OCI-LY3 (cell line): ENCODE results near the gene LDLRAD4.

Experiments
- H2AFZ ChIP-seq: fragments of 200-600, 300-600 bp; shearing (Covaris generic); 2 replicates; pipeline ENCODE4 v1.6.0; 2014; ENCODE audit warnings: antibody characterized with exemption, low read depth, low read length
- H3K27ac ChIP-seq: fragments of 200-600, 300-600 bp; sonication (generic); 2 replicates; pipeline ENCODE4 v1.5.1; 2014; ENCODE audit warnings: mild to moderate bottlenecking, low read length, moderate library complexity, mixed read lengths
- H3K27me3 ChIP-seq: fragments of 200-600, 300-600 bp; sonication (generic); 2 replicates; pipeline ENCODE4 v1.6.1; 2014; ENCODE audit warnings: low read depth, low read length, mixed read lengths
- H3K36me3 ChIP-seq: fragments of 200-600, 300-600 bp; sonication (generic); replicated peaks from 2 replicates; pipeline ENCODE3; 2014; ENCODE audit warnings: low read depth, low read length, mixed read lengths
- H3K4me1 ChIP-seq: fragments of 300-600, 200-600 bp; sonication (generic); 2 replicates; pipeline ENCODE4 v1.6.1; 2014; ENCODE audit warnings: low read length, mixed read lengths
- H3K4me2 ChIP-seq: fragments of 200-600, 300-600 bp; sonication (generic); 2 replicates; pipeline ENCODE4 v1.6.1; 2014; ENCODE audit warnings: low read length, mixed read lengths
- H3K4me3 ChIP-seq: fragments of 300-600, 200-600 bp; sonication (generic); 2 replicates; pipeline ENCODE4 v1.5.1; 2014; ENCODE audit warnings: antibody characterized with exemption, mild to moderate bottlenecking, low read length, moderate library complexity
- H3K79me2 ChIP-seq: fragments of 300-600, 200-600 bp; shearing (Covaris generic); 2 replicates; pipeline ENCODE4 v1.6.1; 2014; ENCODE audit warnings: mild to moderate bottlenecking, low read length, mixed read lengths
- H3K9ac ChIP-seq: fragments of 300-600, 200-600 bp; shearing (Covaris generic); 2 replicates; pipeline ENCODE4 v1.6.0; 2014; ENCODE audit warnings: mild to moderate bottlenecking, low read length, moderate library complexity
- H3K9me3 ChIP-seq: fragments of 200-600, 300-600 bp; shearing (Covaris generic); 2 replicates; pipeline ENCODE4 v1.6.1; 2014; ENCODE audit warnings: low read length, mixed read lengths; ENCODE audit not compliant: insufficient read depth
- H4K20me1 ChIP-seq: fragments of 200-600, 300-600 bp; sonication (generic); 2 replicates; pipeline ENCODE4 v1.6.1; 2016; ENCODE audit warnings: low read length, mixed read lengths; ENCODE audit not compliant: insufficient read depth
- EZH2phosphoT487 ChIP-seq: fragments of 200-600 bp; shearing (Covaris generic); IDR thresholded peaks from 2 replicates; pipeline ENCODE4 v1.6.1; 2018; ENCODE audit warnings: antibody characterized with exemption, mixed run types, low read depth
- TF ChIP-seq, protein P1 (sequence below): fragments of 200-600, 300-600 bp; sonication (generic); IDR thresholded peaks from 2 replicates; pipeline ENCODE4 v1.5.1; 2014; ENCODE audit warnings: antibody characterized with exemption, low read length, low read depth

Gene LDLRAD4

DNA sequence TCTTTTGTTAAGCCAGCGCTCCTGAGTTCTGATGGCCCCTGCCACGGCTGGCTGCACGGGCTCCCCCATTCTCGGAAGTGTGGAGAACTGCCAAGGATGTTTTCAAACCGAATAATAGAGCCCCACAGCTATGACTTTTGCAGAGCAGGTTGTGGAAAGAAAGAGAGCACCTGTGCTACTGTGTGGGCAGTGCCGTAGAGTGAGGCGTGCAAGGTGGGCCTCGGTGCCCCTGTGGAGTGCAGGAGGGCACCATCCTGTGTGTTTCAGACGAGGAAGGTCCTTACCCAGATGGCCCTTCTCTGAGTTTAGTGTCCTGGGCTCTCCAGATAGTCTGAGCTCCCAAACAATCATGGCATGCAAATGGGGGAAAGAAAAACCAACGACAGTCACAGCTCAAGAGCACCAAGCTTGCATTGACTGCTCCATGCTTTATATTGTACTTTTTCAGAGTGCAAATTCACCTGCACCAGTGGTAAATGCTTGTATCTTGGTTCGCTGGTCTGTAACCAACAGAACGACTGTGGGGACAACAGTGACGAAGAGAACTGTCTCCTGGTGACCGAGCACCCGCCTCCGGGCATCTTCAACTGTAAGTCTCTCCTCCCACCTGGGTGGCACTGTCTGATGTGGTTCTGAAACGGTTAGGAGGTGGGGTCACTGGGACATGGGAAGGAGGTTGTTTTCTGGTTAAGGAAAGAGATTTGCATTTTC, 219.4 kb downstream of the LDLRAD4 start:
- H3K27ac ChIP-seq = no peak overlapping the region
- peaks cover 24% of the 10 kb centered on the region for H3K27me3 ChIP-seq
- no peak overlapping the region for H2AFZ ChIP-seq
- no peak overlapping the region for H3K4me3 ChIP-seq
- H3K9ac ChIP-seq = no peak overlapping the region
- no peak for TF ChIP-seq EZH2phosphoT487
- TF ChIP-seq, protein P1, sequence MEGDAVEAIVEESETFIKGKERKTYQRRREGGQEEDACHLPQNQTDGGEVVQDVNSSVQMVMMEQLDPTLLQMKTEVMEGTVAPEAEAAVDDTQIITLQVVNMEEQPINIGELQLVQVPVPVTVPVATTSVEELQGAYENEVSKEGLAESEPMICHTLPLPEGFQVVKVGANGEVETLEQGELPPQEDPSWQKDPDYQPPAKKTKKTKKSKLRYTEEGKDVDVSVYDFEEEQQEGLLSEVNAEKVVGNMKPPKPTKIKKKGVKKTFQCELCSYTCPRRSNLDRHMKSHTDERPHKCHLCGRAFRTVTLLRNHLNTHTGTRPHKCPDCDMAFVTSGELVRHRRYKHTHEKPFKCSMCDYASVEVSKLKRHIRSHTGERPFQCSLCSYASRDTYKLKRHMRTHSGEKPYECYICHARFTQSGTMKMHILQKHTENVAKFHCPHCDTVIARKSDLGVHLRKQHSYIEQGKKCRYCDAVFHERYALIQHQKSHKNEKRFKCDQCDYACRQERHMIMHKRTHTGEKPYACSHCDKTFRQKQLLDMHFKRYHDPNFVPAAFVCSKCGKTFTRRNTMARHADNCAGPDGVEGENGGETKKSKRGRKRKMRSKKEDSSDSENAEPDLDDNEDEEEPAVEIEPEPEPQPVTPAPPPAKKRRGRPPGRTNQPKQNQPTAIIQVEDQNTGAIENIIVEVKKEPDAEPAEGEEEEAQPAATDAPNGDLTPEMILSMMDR = no peak
- no peak overlapping the region for H3K4me2 ChIP-seq
- no peaks in the 10 kb centered on the region for H4K20me1 ChIP-seq
- H3K9me3 ChIP-seq = no peaks in the 10 kb centered on the region; the same call in 1 of the 2 replicates
- no peaks in the 10 kb centered on the region for H3K79me2 ChIP-seq
- no peaks in the 10 kb centered on the region for H3K36me3 ChIP-seq
- H3K4me1 ChIP-seq = no peaks in the 10 kb centered on the region

DNA sequence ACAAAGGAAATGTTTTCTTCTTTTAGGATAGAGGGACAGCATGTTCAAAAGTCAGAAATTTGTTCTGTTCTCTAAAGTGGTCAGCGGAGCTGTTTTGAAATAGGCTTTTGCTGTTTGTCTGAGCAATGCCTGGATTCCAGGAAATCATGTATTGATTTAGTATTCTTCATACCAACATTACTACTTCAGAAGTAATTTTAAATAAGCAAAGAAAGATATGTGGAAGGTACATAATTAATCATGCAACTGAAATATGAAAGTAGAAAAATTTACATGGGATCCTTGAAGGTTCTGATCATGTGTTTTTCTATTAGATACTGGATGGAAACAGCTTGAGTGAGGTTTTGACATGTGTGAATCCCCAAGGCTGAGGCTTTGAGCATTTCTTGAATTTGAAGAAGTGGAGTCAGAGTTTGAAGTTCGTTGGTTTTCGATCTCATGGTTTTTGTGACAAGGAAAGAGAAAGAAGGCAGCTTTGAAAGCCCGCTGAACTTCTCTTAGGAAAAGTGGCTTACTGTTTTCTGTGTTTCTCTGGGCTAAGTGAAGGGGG, 220.0 kb downstream of the LDLRAD4 start:
- Histone ChIP-seq H2AFZ (no peak overlapping the region), H3K27ac (no peak overlapping the region), H4K20me1 (no peaks in the 10 kb centered on the region), H3K27me3 (peaks cover 21% of the 10 kb centered on the region), H3K4me3 (no peak overlapping the region), H3K36me3 (no peaks in the 10 kb centered on the region), H3K9ac (no peak overlapping the region), H3K9me3 (no peaks in the 10 kb centered on the region; the same call in 1 of the 2 replicates), H3K79me2 (no peaks in the 10 kb centered on the region), H3K4me2 (no peak overlapping the region), H3K4me1 (no peaks in the 10 kb centered on the region)
- TF ChIP-seq EZH2phosphoT487 = no peak
- TF ChIP-seq, protein P1 = no peak

- H3K36me3 ChIP-seq = no peaks in the 10 kb centered on the region
- no peak overlapping the region for H3K9ac ChIP-seq
- no peaks in the 10 kb centered on the region for H3K79me2 ChIP-seq
- TF ChIP-seq EZH2phosphoT487 = no peak
- TF ChIP-seq, protein P1 = no peak
- H3K4me3 ChIP-seq = no peak overlapping the region
- H3K4me2 ChIP-seq = no peak overlapping the region
- peaks cover 22% of the 10 kb centered on the region for H3K27me3 ChIP-seq
- H2AFZ ChIP-seq = no peak overlapping the region
- H3K9me3 ChIP-seq = no peaks in the 10 kb centered on the region; the same call in 1 of the 2 replicates
- H4K20me1 ChIP-seq = no peaks in the 10 kb centered on the region
- no peak overlapping the region for H3K27ac ChIP-seq
- no peaks in the 10 kb centered on the region for H3K4me1 ChIP-seq
Measured at GRCh38 chr18:13439461-13439860, 220.9 kb downstream of the LDLRAD4 start.

GRCh38 chr18:13440277-13441248, 222.0 kb downstream of the LDLRAD4 start:
- Histone ChIP-seq H3K27me3 (peaks cover 27% of the 10 kb centered on the region), H2AFZ (no peak overlapping the region), H3K4me3 (no peak overlapping the region), H3K4me1 (no peaks in the 10 kb centered on the region), H3K79me2 (no peaks in the 10 kb centered on the region), H3K9ac (no peak overlapping the region), H3K36me3 (no peaks in the 10 kb centered on the region), H4K20me1 (no peaks in the 10 kb centered on the region), H3K4me2 (no peak overlapping the region), H3K9me3 (no peaks in the 10 kb centered on the region; the same call in 1 of the 2 replicates), H3K27ac (no peak overlapping the region)
- TF ChIP-seq EZH2phosphoT487 = no peak
- TF ChIP-seq, protein P1 = no peak
